Measurements from ENCODE around the gene PRKN.

DNA sequence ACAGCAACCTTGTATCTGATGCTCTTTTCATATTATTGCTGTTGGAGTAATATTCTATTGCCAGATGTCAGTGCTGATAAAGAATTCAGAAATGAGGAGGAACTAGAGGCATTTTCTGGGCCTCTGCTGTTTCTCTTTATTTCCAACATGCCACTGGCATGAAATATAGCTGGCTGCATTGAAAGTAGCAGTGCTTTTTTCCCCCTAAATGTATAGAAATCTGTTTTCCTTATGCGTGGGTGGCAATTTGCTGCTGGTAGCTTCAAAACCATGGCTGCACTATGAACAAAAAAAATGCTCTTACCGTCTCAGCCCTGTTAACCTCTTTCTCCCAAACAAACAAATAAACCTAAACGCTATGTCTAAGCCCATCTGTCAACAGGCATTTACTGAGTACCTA lies 1011.4 kb downstream of the PRKN start:
- TF ChIP-seq, protein P1, sequence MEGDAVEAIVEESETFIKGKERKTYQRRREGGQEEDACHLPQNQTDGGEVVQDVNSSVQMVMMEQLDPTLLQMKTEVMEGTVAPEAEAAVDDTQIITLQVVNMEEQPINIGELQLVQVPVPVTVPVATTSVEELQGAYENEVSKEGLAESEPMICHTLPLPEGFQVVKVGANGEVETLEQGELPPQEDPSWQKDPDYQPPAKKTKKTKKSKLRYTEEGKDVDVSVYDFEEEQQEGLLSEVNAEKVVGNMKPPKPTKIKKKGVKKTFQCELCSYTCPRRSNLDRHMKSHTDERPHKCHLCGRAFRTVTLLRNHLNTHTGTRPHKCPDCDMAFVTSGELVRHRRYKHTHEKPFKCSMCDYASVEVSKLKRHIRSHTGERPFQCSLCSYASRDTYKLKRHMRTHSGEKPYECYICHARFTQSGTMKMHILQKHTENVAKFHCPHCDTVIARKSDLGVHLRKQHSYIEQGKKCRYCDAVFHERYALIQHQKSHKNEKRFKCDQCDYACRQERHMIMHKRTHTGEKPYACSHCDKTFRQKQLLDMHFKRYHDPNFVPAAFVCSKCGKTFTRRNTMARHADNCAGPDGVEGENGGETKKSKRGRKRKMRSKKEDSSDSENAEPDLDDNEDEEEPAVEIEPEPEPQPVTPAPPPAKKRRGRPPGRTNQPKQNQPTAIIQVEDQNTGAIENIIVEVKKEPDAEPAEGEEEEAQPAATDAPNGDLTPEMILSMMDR (IDR thresholded peaks at IDR 0.05; ENCODE audit: low read length) = no peak
- no peak for TF ChIP-seq EZH2 (optimal IDR thresholded peaks at IDR 0.05; ENCODE audit: low read depth, low read length)
- TF ChIP-seq EZH2phosphoT487 (IDR thresholded peaks at IDR 0.05; ENCODE audit: low read length) = no peak
